Measurements from ENCODE around the gene NUP214.

DNA sequence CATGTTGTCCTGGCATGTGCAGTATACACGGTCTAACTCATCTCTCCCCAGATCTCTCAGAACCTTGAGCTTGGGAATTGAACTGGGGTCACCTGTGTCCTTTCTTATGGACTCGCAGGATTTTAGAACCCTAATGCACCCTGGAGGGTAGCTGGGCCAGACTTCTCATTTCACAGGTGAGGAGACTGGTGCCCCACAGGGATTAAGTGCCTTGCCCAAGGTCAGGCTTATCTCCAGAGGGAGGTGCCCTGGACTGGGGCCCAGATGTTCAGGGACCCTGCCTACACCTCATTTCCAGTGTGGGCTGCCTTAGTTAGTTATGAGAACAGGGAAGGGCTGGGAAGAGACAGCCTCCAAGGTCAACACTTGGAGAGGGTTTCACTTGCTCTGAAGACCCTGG is 4.0 kb upstream of the NUP214 start:
- TF ChIP-seq, protein P1, sequence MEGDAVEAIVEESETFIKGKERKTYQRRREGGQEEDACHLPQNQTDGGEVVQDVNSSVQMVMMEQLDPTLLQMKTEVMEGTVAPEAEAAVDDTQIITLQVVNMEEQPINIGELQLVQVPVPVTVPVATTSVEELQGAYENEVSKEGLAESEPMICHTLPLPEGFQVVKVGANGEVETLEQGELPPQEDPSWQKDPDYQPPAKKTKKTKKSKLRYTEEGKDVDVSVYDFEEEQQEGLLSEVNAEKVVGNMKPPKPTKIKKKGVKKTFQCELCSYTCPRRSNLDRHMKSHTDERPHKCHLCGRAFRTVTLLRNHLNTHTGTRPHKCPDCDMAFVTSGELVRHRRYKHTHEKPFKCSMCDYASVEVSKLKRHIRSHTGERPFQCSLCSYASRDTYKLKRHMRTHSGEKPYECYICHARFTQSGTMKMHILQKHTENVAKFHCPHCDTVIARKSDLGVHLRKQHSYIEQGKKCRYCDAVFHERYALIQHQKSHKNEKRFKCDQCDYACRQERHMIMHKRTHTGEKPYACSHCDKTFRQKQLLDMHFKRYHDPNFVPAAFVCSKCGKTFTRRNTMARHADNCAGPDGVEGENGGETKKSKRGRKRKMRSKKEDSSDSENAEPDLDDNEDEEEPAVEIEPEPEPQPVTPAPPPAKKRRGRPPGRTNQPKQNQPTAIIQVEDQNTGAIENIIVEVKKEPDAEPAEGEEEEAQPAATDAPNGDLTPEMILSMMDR (IDR thresholded peaks at IDR 0.05): no peak
- no peak for TF ChIP-seq POLR2A (IDR thresholded peaks at IDR 0.05)
- TF ChIP-seq POLR2AphosphoS5 (IDR thresholded peaks at IDR 0.05): no peak
- no peak for TF ChIP-seq EP300 (IDR thresholded peaks at IDR 0.05)

Measured in gastroesophageal sphincter (tissue), 3 donors.